Lower leg skin (tissue), 4 donors: ENCODE measurements around the gene INHBB. TPM values are rescaled to one million over a fixed set of nuclear protein-coding genes. Genes with fewer than 3 reads are reported as not detected.

ENCODE experiments used
- DNase-seq, 2 donors: peaks; one replicate each; pipeline ENCODE4 v3.0.0-alpha.2; 2019; ENCODE audit warnings: low spot score in 2 of 2
- H3K4me3 ChIP-seq: fragments of 200-600 bp; sonication (generic); 2 replicates; pipeline ENCODE4 v1.5.1; 2017; ENCODE audit warnings: mild to moderate bottlenecking, low read depth; ENCODE audit not compliant: poor library complexity, severe bottlenecking
- POLR2A ChIP-seq, 2 donors: fragments of 450-650 bp; IDR thresholded peaks; one replicate each; pipeline ENCODE4 v1.6.1; 2016 to 2017; ENCODE audit warnings: antibody characterized with exemption in 2 of 2, mild to moderate bottlenecking in 1 of 2, moderate library complexity in 1 of 2
- WGBS, 2 donors: methylation state at CpG; one replicate each; pipeline ENCODE4 v1.1.5; 2018; 5-methylcytosine and 5-hydroxymethylcytosine counted together
- intact Hi-C: fragments of 100-400 bp; cut with DNase I; formaldehyde crosslinking; loops from one replicate; pipeline ENCODE4 v1.15.0; 2023; ENCODE audit warnings: low total_unique reads
- total RNA-seq, 4 donors: library from RNA; depleted of rRNA; stranded (reverse); fragments of >200 nt; gene quantifications; one replicate each; pipeline ENCODE4 v1.1.0, GENCODE V29; 2016
- TF ChIP-seq, protein P1 (sequence below), 3 donors: fragments of 450-650 bp; IDR thresholded peaks; one replicate each; pipeline ENCODE4 v1.5.1; 2016; ENCODE audit warnings: antibody characterized with exemption in 3 of 3, mild to moderate bottlenecking in 3 of 3, moderate library complexity in 2 of 3

The INHBB gene
- total RNA-seq, 4 donors from 2014 or later, result 9.4 to 47.9 (median 25.0) TPM

DNA sequence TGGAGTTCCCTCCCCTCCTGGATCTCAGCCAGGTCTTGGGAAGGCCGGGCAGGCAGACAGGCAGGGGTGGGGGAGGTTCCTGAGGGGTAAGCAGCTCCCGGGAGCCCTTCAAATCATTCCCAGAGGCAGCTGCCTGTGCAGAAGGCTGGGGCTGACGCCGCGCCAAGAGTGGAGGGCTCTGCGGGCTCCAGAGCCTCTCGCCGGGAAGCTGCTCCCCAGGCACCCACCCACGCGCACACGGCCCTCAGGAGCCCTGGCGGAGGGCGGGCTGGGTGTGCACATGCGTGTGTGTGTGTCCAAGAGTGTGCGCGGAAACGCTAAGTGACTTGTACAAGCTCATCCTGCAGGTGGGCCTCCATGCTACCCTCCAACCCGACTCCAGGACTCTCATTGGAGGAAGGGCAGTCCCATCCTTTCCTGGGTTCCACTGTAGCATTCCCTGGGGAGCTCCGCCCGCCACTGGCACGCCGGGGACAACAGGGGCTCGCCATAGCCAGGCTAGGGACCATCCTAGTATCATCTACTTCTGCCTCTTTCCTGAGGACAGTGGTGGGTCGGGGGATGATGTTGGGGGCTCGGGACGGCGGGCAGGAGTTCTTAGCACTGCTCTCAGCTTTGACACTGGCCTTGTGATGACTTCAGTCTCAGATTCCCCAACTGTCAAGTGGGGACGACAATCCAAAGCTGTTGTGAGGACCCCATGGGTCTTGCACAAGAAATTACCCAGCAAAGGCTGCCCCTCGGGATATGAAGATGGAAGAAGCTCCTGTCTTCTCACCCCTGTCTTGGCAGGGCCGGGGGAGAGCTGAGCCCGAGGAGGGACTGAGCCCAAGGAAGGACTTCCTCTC is 50.3 kb downstream of the INHBB start:
- H3K4me3 ChIP-seq, result no peak overlapping the region
- peak in 1 of 2 donors; percentile 75 for DNase-seq
- 52 to 63% methylated on average over 21 to 25 of the region's 31 CpGs for WGBS, 2 donors
- TF ChIP-seq POLR2A (IDR thresholded peaks at IDR 0.05), result no peak
- TF ChIP-seq, protein P1, sequence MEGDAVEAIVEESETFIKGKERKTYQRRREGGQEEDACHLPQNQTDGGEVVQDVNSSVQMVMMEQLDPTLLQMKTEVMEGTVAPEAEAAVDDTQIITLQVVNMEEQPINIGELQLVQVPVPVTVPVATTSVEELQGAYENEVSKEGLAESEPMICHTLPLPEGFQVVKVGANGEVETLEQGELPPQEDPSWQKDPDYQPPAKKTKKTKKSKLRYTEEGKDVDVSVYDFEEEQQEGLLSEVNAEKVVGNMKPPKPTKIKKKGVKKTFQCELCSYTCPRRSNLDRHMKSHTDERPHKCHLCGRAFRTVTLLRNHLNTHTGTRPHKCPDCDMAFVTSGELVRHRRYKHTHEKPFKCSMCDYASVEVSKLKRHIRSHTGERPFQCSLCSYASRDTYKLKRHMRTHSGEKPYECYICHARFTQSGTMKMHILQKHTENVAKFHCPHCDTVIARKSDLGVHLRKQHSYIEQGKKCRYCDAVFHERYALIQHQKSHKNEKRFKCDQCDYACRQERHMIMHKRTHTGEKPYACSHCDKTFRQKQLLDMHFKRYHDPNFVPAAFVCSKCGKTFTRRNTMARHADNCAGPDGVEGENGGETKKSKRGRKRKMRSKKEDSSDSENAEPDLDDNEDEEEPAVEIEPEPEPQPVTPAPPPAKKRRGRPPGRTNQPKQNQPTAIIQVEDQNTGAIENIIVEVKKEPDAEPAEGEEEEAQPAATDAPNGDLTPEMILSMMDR (IDR thresholded peaks at IDR 0.05), result no peak
- intact Hi-C loops, result no loop called here

DNA sequence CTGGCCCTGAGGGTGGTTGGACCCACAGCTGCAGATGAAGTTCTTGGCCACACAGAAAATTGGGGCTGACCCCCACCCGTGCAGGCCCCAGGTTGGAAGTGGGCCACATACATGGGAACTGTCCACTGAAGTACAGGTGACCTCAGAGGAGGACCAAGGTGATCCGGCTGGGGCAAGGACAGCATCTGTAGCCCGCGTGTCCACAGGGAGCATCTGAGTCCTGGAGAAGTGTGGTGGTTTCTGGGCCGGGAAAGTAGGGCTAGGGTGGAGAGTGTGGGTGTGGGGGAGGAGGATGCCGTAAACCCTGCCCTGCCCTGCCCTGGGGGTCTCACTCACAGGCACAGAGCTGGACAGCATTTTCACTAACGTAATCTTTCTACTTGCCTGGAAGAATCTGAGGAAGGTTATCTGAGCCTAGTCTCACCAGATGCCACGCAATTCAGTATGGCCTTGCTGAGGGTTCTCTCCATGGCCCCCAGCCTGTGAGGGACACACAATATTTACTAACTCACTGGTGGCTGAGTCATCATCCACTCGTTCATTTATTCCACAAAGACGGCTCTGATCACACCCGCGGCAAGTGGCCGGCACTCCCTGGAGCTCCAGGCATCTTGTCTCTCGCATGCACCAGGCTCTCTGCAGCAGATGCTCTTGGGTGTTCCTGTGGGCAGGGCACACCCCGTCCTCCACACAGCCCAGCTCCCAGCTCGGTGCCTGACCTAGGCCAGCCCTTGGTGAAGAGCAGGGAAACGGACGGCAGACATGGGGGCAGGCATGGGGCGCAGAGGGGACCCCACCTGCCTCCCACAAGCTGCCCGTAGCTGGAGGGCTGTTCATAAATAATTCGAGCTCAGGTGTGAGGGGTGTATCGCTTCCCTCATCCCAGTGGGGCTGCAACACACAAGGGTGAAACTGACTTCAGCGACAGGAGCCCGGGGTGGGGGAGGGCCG is 51.2 kb downstream of the INHBB start:
- WGBS, 2 donors, result 56 to 58% methylated on average over 21 to 22 of the region's 25 CpGs
- DNase-seq, result peak in 1 of 2 donors; percentile 81
- no peak for TF ChIP-seq POLR2A (IDR thresholded peaks at IDR 0.05)
- TF ChIP-seq, protein P1 (IDR thresholded peaks at IDR 0.05), result no peak
- H3K4me3 ChIP-seq, result no peak overlapping the region
- intact Hi-C loops, result no loop called here

DNA sequence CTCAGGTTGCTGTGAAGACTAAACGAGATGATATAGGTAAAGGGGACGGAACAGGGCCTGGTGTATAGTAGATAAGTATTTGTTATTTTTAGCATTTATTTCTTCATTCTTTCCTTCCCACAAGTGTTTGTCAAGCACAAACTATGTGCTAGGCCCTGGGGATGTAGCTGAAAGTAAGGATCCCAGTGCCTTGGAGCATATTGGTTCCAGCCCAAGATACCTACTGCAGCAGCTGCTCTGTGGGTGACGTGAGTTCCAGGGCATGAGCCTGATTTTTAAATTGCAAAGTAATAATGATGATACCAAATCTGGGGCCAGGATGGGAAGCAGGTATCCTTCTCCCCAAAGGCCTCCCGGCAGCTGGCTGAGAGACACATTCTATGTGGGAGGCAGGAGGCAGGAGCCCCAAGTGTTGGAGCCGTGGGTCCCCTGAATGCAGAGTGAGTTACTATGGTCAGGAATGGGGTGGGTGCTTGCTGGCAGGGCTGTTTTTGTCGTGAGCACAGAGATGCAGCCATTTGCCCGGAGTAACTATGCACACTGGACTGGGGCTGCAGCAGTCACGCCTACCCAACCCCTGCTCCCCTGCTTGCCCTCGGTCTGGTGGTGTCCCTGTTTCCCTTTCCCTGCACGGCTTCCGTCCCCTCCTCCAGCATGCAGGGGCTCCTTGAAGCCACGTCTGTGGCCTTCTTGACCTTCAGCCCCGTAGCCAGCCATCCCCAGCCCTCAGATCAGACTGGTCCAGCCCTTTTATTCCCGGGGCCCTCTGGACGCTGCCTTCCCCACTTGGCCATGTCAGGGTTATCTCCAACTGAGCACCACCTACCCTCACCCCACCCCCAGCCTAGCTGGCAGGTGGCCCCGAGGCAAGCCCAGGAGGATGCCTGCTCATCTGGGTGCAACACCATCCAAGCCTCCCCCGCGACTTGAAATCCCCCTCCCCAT is 52.4 kb downstream of the INHBB start:
- DNase-seq, result peak in 1 of 2 donors; percentile 80
- TF ChIP-seq, protein P1 (IDR thresholded peaks at IDR 0.05), result no peak
- TF ChIP-seq POLR2A (IDR thresholded peaks at IDR 0.05), result no peak
- intact Hi-C loops, result no loop called here
- 76 to 79% methylated on average over 17 to 18 of the region's 18 CpGs for WGBS, 2 donors
- no peak overlapping the region for H3K4me3 ChIP-seq

DNA sequence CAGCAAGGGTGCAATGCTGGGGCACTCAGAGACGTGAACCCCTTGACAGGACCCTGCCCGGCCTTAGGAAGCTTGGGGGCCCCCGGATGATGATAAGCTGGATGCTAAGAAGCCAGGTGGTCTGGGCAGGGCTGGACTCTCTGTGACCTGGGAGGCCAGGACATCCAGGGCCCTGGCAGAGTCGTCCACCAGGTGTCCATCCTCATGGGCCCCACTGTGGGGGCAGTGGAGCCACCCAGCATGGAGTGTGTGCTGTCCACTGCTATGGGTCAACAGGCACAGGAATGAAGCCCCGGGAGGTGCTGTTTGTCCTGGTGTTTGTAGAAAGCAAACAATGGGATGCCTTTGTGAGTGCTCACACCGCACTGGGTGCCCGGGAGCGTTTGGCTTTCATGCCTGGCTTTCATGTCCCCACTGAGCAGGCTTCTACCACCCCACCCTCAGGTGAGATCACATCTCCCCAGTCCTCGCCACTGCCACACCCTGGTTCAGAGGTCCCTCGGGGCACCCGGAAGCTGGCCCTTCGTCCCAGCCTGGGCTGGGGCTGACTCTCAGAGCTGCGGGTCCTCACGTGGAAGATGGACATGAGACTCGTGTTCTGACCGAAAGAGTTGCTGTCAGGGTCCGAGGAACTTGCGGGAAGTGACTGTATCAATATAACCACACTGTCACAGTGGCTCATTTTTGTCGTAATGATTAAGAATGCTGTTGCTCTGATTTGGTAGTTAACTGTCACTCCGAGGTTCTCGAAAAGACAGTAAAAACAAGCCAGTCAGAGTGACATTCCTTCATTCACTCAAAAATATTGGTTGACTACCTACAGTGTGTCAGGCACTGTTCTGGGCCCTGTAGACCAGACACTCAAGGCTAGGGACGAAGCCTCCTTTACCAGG is 53.3 kb downstream of the INHBB start:
- 66 to 75% methylated on average over 22 of the region's 22 CpGs for WGBS, 2 donors
- TF ChIP-seq, protein P1 (IDR thresholded peaks at IDR 0.05), result no peak
- TF ChIP-seq POLR2A (IDR thresholded peaks at IDR 0.05), result no peak
- peak in 1 of 2 donors; percentile 84 for DNase-seq
- intact Hi-C loops, result no loop called here
- no peak overlapping the region for H3K4me3 ChIP-seq
